GM12891 (cell line): ENCODE results near the gene HACD2.
"Not testable (repeated sequence)": the region's sequence is repeated elsewhere in the genome, so short reads cannot be mapped to it uniquely, and the experiment has no call there.

Experiments used
- POLR2A ChIP-seq: IDR thresholded peaks from 2 replicates; pipeline ENCODE4 v1.6.1; 2011; ENCODE audit warnings: low read depth, low read length, control low read depth
- POLR2AphosphoS5 ChIP-seq: IDR thresholded peaks from 2 replicates; pipeline ENCODE4 v1.6.1; 2011; ENCODE audit warnings: low read depth, low read length, control low read depth
- TAF1 ChIP-seq: IDR thresholded peaks from 2 replicates; pipeline ENCODE4 v1.6.1; 2011; ENCODE audit warnings: low read depth, low read length, control low read depth

DNA sequence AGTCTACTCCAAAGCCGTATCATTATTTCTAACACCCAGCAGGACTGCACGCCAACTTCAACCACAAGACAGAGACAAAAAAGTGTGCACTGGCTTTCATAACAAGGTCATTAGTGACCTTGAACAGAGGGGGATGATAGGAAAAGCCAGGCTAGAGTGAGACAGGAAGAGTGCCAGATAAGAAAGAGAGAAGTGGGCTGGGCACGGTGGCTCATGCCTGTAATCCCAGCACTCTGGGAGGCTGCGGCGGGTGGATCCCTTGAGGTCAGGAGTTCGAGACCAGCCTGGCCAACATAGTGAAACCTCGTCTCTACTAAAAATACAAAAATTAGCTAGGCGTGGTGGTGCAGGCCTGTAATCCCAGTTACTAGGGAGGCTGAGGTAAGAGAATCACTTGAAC lies 97.8 kb downstream of the HACD2 start:
- TF ChIP-seq POLR2A, POLR2AphosphoS5, TAF1: not testable (repeated sequence)
